WTC11 (cell line): Measurements from ENCODE around the gene KLK1. TPM values are rescaled to one million over a fixed set of nuclear protein-coding genes. Genes with fewer than 3 reads are reported as not detected.

Experiments
- ATAC-seq: fragments of 200-7000 bp; cut with Tn5 transposase; 2 replicates; pipeline ENCODE4 v1.10.0; 2021; ENCODE audit warnings: mild to moderate bottlenecking, moderate library complexity
- CTCF ChIA-PET: fragments of 300-600 bp; sonication (Branson Sonifier 250); formaldehyde crosslinking; loops from one replicate; lab custom pipeline; 2021; ENCODE audit warnings: antibody characterized with exemption; lab: Charles Lee
- POLR2A ChIA-PET: fragments of 350-600 bp; sonication (Branson Sonifier 250); formaldehyde crosslinking; loops from one replicate; lab custom pipeline; 2021; ENCODE audit warnings: antibody characterized with exemption; lab: Charles Lee
- DNase-seq: peaks from one replicate; pipeline ENCODE4 v3.0.0; 2021; ENCODE audit warnings: low spot score
- H3K27ac Mint-ChIP-seq: 2 replicates; pipeline ENCODE4 v1.8.0; 2021; ENCODE audit warnings: mixed read lengths
- H3K27me3 Mint-ChIP-seq: 2 replicates; pipeline ENCODE4 v1.8.0; 2021; ENCODE audit warnings: low read depth, mild to moderate bottlenecking, moderate library complexity, mixed read lengths
- H3K36me3 Mint-ChIP-seq: 2 replicates; pipeline ENCODE4 v1.8.0; 2021; ENCODE audit warnings: mixed read lengths
- H3K4me1 Mint-ChIP-seq: 2 replicates; pipeline ENCODE4 v1.8.0; 2022; ENCODE audit warnings: mixed read lengths
- H3K4me3 Mint-ChIP-seq: 2 replicates; pipeline ENCODE4 v1.8.0; 2021; ENCODE audit warnings: mild to moderate bottlenecking, moderate library complexity, mixed read lengths
- H3K9me3 Mint-ChIP-seq: 2 replicates; pipeline ENCODE4 v1.8.0; 2021; ENCODE audit warnings: mixed read lengths
- ARID4B ChIP-seq: sonication (generic); formaldehyde crosslinking; IDR thresholded peaks from 2 replicates; pipeline ENCODE4 v1.8.0; 2023; ENCODE audit warnings: missing genetic modification reagents, mild to moderate bottlenecking, borderline replicate concordance
- CBFB ChIP-seq: sonication (generic); formaldehyde crosslinking; IDR thresholded peaks from 2 replicates; pipeline ENCODE4 v1.8.1; 2022; ENCODE audit warnings: mild to moderate bottlenecking, low read depth, missing genetic modification reagents
- E2F5 ChIP-seq: sonication (generic); formaldehyde crosslinking; IDR thresholded peaks from 2 replicates; pipeline ENCODE4 v1.8.1; 2022; ENCODE audit warnings: mild to moderate bottlenecking, moderate library complexity, missing genetic modification reagents
- FOXJ3 ChIP-seq: sonication (generic); formaldehyde crosslinking; IDR thresholded peaks from 2 replicates; pipeline ENCODE4 v1.9.0; 2021; ENCODE audit warnings: missing genetic modification reagents, mild to moderate bottlenecking, borderline replicate concordance
- GABPB1 ChIP-seq: sonication (generic); formaldehyde crosslinking; IDR thresholded peaks from 2 replicates; pipeline ENCODE4 v1.8.1; 2023; ENCODE audit warnings: mild to moderate bottlenecking, missing genetic modification reagents
- HMGA2 ChIP-seq: fragments of 250-450 bp; sonication (Bioruptor Pico); IDR thresholded peaks from 2 replicates; pipeline ENCODE4 v1.4.0; 2021; ENCODE audit warnings: mild to moderate bottlenecking, moderate library complexity
- NFYB ChIP-seq: sonication (generic); formaldehyde crosslinking; conservative IDR thresholded peaks from 2 replicates; pipeline ENCODE4 v1.8.0; 2022; ENCODE audit warnings: low read depth, missing genetic modification reagents
- RORB ChIP-seq: fragments of 250-450 bp; sonication (Bioruptor Pico); IDR thresholded peaks from 2 replicates; pipeline ENCODE4 v1.9.0; 2021; ENCODE audit warnings: mild to moderate bottlenecking
- SMAD4 ChIP-seq: sonication (generic); formaldehyde crosslinking; IDR thresholded peaks from 2 replicates; pipeline ENCODE4 v1.8.0; 2022; ENCODE audit warnings: mild to moderate bottlenecking, missing genetic modification reagents
- ZBTB43 ChIP-seq: sonication (generic); formaldehyde crosslinking; IDR thresholded peaks from 2 replicates; pipeline ENCODE4 v1.8.1; 2023; ENCODE audit warnings: mild to moderate bottlenecking, missing genetic modification reagents
- ZNF138 ChIP-seq: sonication (generic); formaldehyde crosslinking; conservative IDR thresholded peaks from 2 replicates; pipeline ENCODE4 v1.8.1; 2022; ENCODE audit warnings: mild to moderate bottlenecking, moderate library complexity, missing genetic modification reagents
- ZNF512 ChIP-seq: sonication (generic); formaldehyde crosslinking; IDR thresholded peaks from 2 replicates; pipeline ENCODE4 v1.8.1; 2022; ENCODE audit warnings: missing genetic modification reagents, borderline replicate concordance
- total RNA-seq: library from RNA; stranded (reverse); gene quantifications from 3 replicates; pipeline ENCODE4 v1.2.3, GENCODE V29; 2021
- TF ChIP-seq, protein P1 (sequence below): sonication (generic); formaldehyde crosslinking; IDR thresholded peaks from 2 replicates; pipeline ENCODE4 v1.8.0; 2023; ENCODE audit warnings: missing genetic modification reagents
- TF ChIP-seq, protein P2 (sequence below): fragments of 250-450 bp; sonication (Bioruptor Pico); IDR thresholded peaks from 2 replicates; pipeline ENCODE4 v1.9.0; 2021; ENCODE audit warnings: mild to moderate bottlenecking, borderline replicate concordance
- TF ChIP-seq, protein P3 (sequence below): fragments of 250-450 bp; sonication (Bioruptor Pico); IDR thresholded peaks from 2 replicates; pipeline ENCODE4 v2.1.2; 2022; ENCODE audit warnings: mild to moderate bottlenecking, moderate library complexity

The KLK1 gene
- total RNA-seq, 1 experiment from 2014 or later = 3.9 TPM

DNA sequence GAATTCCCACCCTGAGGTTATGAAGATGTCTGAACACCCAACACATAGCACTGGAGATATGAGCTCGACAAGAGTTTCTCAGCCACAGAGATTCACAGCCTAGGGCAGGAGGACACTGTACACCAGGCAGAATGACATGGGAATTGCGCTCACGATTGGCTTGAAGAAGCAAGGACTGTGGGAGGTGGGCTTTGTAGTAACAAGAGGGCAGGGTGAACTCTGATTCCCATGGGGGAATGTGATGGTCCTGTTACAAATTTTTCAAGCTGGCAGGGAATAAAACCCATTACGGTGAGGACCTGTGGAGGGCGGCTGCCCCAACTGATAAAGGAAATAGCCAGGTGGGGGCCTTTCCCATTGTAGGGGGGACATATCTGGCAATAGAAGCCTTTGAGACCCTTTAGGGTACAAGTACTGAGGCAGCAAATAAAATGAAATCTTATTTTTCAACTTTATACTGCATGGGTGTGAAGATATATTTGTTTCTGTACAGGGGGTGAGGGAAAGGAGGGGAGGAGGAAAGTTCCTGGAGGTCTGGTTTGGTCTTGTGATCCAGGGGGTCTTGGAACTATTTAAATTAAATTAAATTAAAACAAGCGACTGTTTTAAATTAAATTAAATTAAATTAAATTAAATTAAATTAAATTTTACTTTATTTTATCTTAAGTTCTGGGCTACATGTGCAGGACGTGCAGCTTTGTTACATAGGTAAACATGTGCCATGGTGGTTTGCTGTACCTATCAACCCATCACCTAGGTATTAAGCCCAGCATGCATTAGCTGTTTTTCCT, 38.1 kb upstream of the KLK1 start:
- CTCF ChIA-PET = interaction anchor here (0.6 to 1.4 kb wide), 2 partner anchors 155 to 393 kb away, joined by 3 to 4 read pairs; no protein-coding TSS in a partner anchor
- POLR2A ChIA-PET = no interaction called here
- no peak for DNase-seq
- Mint-ChIP-seq H3K4me3 (no peak overlapping the region), H3K36me3 (peaks cover 15% of the 10 kb centered on the region), H3K27me3 (peaks cover 59% of the 10 kb centered on the region), H3K4me1 (peaks cover 18% of the 10 kb centered on the region), H3K27ac (no peak overlapping the region), H3K9me3 (peaks cover 30% of the 10 kb centered on the region)
- no peak for ATAC-seq
- TF ChIP-seq FOXJ3 = no peak
- TF ChIP-seq RORB = no peak
- no peak for TF ChIP-seq E2F5 (CRISPR knock-in tag)
- peak; percentile 89 for TF ChIP-seq HMGA2
- TF ChIP-seq, all 79 proteins: peak for 1

- H3K27me3 Mint-ChIP-seq = peaks cover 59% of the 10 kb centered on the region
- peaks cover 18% of the 10 kb centered on the region for H3K4me1 Mint-ChIP-seq
- CTCF ChIA-PET = interaction anchor here (0.6 to 1.4 kb wide), 2 partner anchors 156 to 393 kb away, joined by 3 to 4 read pairs; no protein-coding TSS in a partner anchor
These were observed 37.4 kb upstream of the KLK1 start for GRCh38 chr19:50861010-50861409.

More at GRCh38 chr19:50861010-50861409, 37.4 kb upstream of the KLK1 start:
- Mint-ChIP-seq H3K27ac (no peak overlapping the region), H3K36me3 (peaks cover 15% of the 10 kb centered on the region), H3K9me3 (peaks cover 30% of the 10 kb centered on the region), H3K4me3 (no peak overlapping the region)
- TF ChIP-seq ZBTB43 (CRISPR knock-in tag) (no peak), FOXJ3 (no peak), CBFB (CRISPR knock-in tag) (no peak), ARID4B (no peak), GABPB1 (no peak), NFYB (no peak), HMGA2 (no peak), ZNF512 (no peak), ZNF138 (CRISPR knock-in tag) (no peak), SMAD4 (no peak)
- TF ChIP-seq, protein P1, sequence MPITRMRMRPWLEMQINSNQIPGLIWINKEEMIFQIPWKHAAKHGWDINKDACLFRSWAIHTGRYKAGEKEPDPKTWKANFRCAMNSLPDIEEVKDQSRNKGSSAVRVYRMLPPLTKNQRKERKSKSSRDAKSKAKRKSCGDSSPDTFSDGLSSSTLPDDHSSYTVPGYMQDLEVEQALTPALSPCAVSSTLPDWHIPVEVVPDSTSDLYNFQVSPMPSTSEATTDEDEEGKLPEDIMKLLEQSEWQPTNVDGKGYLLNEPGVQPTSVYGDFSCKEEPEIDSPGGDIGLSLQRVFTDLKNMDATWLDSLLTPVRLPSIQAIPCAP (CRISPR knock-in tag) = no peak
- TF ChIP-seq, protein P2, sequence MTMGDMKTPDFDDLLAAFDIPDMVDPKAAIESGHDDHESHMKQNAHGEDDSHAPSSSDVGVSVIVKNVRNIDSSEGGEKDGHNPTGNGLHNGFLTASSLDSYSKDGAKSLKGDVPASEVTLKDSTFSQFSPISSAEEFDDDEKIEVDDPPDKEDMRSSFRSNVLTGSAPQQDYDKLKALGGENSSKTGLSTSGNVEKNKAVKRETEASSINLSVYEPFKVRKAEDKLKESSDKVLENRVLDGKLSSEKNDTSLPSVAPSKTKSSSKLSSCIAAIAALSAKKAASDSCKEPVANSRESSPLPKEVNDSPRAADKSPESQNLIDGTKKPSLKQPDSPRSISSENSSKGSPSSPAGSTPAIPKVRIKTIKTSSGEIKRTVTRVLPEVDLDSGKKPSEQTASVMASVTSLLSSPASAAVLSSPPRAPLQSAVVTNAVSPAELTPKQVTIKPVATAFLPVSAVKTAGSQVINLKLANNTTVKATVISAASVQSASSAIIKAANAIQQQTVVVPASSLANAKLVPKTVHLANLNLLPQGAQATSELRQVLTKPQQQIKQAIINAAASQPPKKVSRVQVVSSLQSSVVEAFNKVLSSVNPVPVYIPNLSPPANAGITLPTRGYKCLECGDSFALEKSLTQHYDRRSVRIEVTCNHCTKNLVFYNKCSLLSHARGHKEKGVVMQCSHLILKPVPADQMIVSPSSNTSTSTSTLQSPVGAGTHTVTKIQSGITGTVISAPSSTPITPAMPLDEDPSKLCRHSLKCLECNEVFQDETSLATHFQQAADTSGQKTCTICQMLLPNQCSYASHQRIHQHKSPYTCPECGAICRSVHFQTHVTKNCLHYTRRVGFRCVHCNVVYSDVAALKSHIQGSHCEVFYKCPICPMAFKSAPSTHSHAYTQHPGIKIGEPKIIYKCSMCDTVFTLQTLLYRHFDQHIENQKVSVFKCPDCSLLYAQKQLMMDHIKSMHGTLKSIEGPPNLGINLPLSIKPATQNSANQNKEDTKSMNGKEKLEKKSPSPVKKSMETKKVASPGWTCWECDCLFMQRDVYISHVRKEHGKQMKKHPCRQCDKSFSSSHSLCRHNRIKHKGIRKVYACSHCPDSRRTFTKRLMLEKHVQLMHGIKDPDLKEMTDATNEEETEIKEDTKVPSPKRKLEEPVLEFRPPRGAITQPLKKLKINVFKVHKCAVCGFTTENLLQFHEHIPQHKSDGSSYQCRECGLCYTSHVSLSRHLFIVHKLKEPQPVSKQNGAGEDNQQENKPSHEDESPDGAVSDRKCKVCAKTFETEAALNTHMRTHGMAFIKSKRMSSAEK = no peak
- TF ChIP-seq, protein P3, sequence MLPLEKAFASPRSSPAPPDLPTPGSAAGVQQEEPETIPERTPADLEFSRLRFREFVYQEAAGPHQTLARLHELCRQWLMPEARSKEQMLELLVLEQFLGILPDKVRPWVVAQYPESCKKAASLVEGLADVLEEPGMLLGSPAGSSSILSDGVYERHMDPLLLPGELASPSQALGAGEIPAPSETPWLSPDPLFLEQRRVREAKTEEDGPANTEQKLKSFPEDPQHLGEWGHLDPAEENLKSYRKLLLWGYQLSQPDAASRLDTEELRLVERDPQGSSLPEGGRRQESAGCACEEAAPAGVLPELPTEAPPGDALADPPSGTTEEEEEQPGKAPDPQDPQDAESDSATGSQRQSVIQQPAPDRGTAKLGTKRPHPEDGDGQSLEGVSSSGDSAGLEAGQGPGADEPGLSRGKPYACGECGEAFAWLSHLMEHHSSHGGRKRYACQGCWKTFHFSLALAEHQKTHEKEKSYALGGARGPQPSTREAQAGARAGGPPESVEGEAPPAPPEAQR (CRISPR knock-in tag) = no peak
- POLR2A ChIA-PET = no interaction called here
- ATAC-seq (no peak), DNase-seq (no peak)
